ENCODE data around the gene ZNF74. TPM values are rescaled to one million over a fixed set of nuclear protein-coding genes. Genes with fewer than 3 reads are reported as not detected.
"Not testable (repeated sequence)": the region's sequence is repeated elsewhere in the genome, so short reads cannot be mapped to it uniquely, and the experiment has no call there.

Gene ZNF74
- 10 to 100 TPM in 3 of 4 donors, 1 to 10 TPM in 1; 8.2 to 32.0 (median 10.8) TPM for total RNA-seq

- H3K27me3 ChIP-seq = no peaks in the 10 kb centered on the region
- peak within 1 kb of the TSS; percentile 70 to 75 for H3K27ac ChIP-seq
- DNase-seq = peak; percentile 82 to 87
- H3K36me3 ChIP-seq = no peaks in the 10 kb centered on the region
- intact Hi-C loops (cut with DNase I; ENCODE audit: low total_unique reads) = no loop called here
- no peaks in the 10 kb centered on the region for H3K9me3 ChIP-seq
- peak in 2 of 4 experiments; percentile 13 to 27 for TF ChIP-seq CTCF (IDR thresholded peaks at IDR 0.05)
- TF ChIP-seq POLR2A (IDR thresholded peaks at IDR 0.05) = peak; percentile 40 to 63
- H3K4me1 ChIP-seq = peaks cover 0 to 19% of the 10 kb centered on the region in 2 donors
- H3K4me3 ChIP-seq = peak within 1 kb of the TSS; percentile 50 to 88
These were observed at the start of gene ZNF74 for GRCh38 chr22:20393705-20394476. TSS of gene ZNF74 (plus strand) at chr22:20394151. CDS start at chr22:20394629, 478 bp downstream.

- H3K36me3 ChIP-seq; H3K4me1 ChIP-seq; intact Hi-C loops (cut with DNase I; ENCODE audit: low total_unique reads); H3K4me3 ChIP-seq; H3K9me3 ChIP-seq; H3K27ac ChIP-seq; DNase-seq; H3K27me3 ChIP-seq: not testable (repeated sequence)
These were observed 47.4 kb upstream of the ZNF74 start for GRCh38 chr22:20346553-20346952.

GRCh38 chr22:20352536-20352935 lies 41.4 kb upstream of the ZNF74 start:
- H3K27me3 ChIP-seq; H3K36me3 ChIP-seq; H3K4me1 ChIP-seq; H3K9me3 ChIP-seq; intact Hi-C loops (cut with DNase I; ENCODE audit: low total_unique reads); DNase-seq; H3K27ac ChIP-seq; H3K4me3 ChIP-seq: not testable (repeated sequence)

- no peak overlapping the region for H3K27ac ChIP-seq
- H3K4me3 ChIP-seq = no peak overlapping the region
- no peaks in the 10 kb centered on the region for H3K9me3 ChIP-seq
- H3K4me1 ChIP-seq = no peaks in the 10 kb centered on the region
- H3K36me3 ChIP-seq = no peaks in the 10 kb centered on the region
- H3K27me3 ChIP-seq = no peaks in the 10 kb centered on the region
- DNase-seq = no peak
- no peak for TF ChIP-seq CTCF (IDR thresholded peaks at IDR 0.05)
- TF ChIP-seq POLR2A (IDR thresholded peaks at IDR 0.05) = no peak
- intact Hi-C loops (cut with DNase I; ENCODE audit: low total_unique reads) = no loop called here
These were observed 39.5 kb upstream of the ZNF74 start for GRCh38 chr22:20354238-20354975.

- H3K36me3 ChIP-seq; H3K27me3 ChIP-seq; DNase-seq; H3K9me3 ChIP-seq; H3K4me3 ChIP-seq; intact Hi-C loops (cut with DNase I; ENCODE audit: low total_unique reads); H3K27ac ChIP-seq; H3K4me1 ChIP-seq: not testable (repeated sequence)
These were observed 37.9 kb upstream of the ZNF74 start for GRCh38 chr22:20355939-20356636.

GRCh38 chr22:20356906-20357305 lies 37.0 kb upstream of the ZNF74 start:
- DNase-seq; intact Hi-C loops (cut with DNase I; ENCODE audit: low total_unique reads); H3K27ac ChIP-seq; H3K4me3 ChIP-seq; H3K4me1 ChIP-seq; H3K27me3 ChIP-seq; H3K36me3 ChIP-seq; H3K9me3 ChIP-seq: not testable (repeated sequence)

- H3K9me3 ChIP-seq; H3K27me3 ChIP-seq; H3K27ac ChIP-seq; DNase-seq; H3K36me3 ChIP-seq; intact Hi-C loops (cut with DNase I; ENCODE audit: low total_unique reads); H3K4me1 ChIP-seq; H3K4me3 ChIP-seq: not testable (repeated sequence)
These were observed 36.0 kb upstream of the ZNF74 start for GRCh38 chr22:20357967-20358366.

GRCh38 chr22:20358503-20359239 lies 35.3 kb upstream of the ZNF74 start:
- intact Hi-C loops (cut with DNase I; ENCODE audit: low total_unique reads); H3K4me3 ChIP-seq; H3K9me3 ChIP-seq; H3K27me3 ChIP-seq; H3K4me1 ChIP-seq; DNase-seq; H3K27ac ChIP-seq; H3K36me3 ChIP-seq: not testable (repeated sequence)

GRCh38 chr22:20360261-20360660 lies 33.7 kb upstream of the ZNF74 start:
- H3K4me3 ChIP-seq; intact Hi-C loops (cut with DNase I; ENCODE audit: low total_unique reads); H3K9me3 ChIP-seq; DNase-seq; H3K27ac ChIP-seq; H3K27me3 ChIP-seq; H3K4me1 ChIP-seq; H3K36me3 ChIP-seq: not testable (repeated sequence)
